HG03558 (cell line): ENCODE measurements around the gene OGFOD2.
A peak's percentile ranks its signal among the peaks of the same experiment; 100 is the strongest.

Experiments used
- ATAC-seq: cut with Tn5 transposase; IDR thresholded peaks from one replicate; pipeline ENCODE4 v1.9.1; 2021; ENCODE audit warnings: moderate number of reproducible peaks; ENCODE audit not compliant: unreplicated experiment; ENCODE audit errors: extremely low read depth

OGFOD2 gene

DNA sequence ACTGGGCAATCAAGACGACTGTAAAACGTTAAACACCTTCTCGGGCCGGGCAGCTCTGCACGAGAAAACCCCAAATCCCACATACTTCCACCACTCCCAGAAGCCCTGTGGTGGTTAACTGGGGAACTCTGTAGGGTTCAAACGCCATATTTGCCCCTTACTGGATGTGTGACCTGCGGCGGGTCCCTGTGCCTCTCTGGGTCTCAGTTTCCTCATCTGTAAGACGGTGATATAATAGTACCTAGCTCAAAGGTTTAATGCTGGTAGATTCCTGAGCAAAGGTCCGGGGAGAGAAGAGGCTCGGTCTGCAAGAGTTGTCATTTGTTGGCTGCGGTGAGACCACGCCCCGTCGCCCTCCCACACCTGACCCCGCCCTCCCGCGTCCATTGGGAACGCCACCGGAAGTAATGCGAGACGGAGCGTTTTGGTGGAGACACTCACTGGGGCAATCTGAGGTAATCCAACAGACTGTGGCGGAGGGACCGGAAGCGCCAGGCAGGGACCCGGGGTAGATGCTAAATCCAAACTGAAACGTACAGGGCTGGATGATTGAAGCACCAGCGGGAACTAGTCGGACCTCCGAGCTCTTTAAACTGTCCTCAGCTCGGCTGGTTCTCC lies 661 bp upstream of the OGFOD2 start:
- ATAC-seq = peak; percentile 47

DNA sequence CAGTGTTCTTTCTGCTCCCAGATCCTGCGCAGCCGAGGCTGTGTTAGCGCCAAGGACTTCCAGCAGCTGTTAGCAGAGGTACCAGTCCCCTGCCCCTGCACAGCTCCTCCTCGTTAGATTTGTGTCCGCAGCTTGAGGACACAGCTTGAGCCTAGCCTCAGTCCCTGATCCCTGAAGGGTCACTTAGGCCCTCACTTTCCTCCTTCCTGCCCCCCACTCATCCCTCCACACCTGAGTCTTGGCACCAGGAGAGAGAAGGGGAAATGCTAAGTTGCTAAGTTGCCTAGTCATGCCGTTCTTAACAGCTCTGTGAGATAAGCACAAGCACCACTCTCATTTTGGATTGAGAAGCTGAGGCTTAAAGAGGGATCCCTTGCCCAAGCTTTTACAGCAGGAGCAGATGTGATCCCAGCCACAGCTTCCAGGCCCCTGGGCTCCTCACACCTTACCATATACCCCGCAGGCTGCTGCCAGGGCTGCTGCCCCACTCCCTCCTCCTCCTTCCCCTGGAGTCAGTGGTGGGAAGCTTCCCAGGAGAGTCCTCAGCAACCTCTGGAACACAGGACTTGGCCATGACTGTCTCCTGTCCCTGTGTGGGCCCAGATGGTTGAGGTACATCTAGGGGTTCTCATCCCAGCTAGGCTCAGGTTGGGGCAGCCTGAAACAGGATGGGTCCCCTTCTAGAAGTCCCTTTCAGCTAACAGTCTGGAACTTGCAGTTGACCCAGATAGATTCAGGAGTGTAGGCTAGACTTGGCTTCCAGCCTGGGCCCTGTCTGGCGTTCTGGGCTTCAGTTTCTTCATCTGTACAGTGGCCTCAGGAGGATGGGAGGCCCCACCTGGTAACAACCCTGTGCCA lies 975 bp downstream of the OGFOD2 start:
- no peak for ATAC-seq

DNA sequence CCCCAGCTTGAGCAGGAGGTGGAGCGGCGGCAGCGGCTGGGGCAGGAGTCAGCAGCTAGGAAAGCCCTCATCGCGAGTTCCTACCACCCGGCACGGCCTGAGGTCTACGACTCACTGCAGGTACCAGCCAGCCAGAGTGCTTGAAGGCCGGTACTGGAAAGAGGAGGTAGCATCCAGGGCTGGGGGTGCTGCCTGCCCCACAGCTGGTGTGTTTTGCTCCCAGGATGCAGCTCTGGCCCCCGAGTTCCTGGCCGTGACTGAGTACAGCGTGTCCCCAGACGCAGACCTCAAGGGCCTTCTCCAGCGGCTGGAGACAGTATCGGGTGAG lies 1.6 kb downstream of the OGFOD2 start:
- ATAC-seq = no peak

DNA sequence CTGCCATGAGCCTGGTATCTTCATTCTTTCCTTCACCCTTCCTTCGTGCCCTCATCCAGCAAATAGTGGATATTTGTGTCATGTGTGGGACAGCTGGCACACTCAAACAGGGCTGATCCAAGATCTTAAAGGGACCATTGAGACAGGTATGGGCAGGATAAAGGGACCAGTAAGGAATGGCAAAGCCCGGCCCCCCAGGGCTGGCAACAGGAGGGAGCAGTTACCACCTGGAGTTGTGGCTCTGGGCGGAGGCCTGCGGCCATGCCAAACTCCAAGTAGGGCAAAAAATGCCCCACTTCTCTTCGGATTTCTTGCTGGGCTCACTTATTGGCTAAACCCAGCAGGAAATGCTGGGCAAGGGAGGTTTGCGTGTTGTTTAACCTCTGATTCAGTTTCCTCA lies 2.1 kb downstream of the OGFOD2 start:
- no peak for ATAC-seq

DNA sequence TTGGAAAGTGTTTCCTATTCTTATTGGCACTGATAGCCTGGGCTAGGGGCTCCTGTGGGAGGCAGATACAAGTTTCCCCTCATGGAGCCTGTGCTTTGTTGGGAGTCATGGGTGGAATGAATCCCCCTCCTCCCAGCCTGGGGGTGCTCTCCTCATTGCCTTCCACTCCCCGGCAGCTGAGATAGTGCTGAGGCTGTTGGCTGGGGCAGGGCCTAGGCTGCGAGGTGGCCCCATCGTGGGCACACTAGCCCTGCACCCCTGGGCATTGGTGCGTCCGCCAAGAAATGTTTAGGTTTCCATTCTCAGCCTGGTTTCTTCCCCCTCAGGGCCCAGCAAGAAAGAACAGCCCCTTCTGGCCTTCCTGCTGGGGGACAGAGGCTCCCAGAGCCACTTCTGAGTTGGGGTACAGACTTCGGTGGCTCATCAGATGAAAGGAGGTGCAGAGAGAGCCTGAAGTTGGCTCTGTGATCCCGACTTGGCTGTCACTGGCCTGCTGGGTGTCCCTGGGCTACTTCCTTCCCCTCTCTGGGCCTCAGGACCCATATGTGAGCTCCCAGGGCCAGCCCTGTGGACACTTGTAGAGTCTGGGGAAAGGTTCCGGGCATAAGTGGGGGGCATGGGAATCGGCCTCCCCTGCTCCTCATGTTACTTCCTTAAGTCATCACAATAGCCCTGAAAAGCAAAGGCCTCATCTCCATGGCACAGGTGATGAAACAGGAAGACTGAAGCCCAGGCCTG lies 2.8 kb downstream of the OGFOD2 start:
- ATAC-seq = no peak

DNA sequence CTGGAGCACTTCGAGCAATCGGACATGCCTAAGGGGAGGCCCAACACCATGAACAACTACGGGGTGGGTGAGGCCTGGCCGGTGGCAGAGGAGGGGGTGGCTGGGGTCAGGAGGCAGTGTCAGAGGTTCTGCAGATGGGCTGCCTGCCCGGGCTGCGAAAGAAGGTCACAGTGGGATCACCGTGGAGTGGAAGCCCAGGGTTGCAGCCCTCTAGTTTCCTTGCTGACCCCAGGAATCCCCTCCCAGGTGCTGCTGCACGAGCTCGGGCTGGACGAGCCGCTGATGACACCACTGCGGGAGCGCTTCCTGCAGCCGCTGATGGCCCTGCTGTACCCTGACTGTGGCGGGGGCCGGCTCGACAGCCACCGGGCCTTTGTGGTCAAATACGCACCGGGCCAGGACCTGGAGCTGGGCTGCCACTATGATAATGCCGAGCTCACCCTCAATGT lies 3.5 kb downstream of the OGFOD2 start:
- no peak for ATAC-seq

DNA sequence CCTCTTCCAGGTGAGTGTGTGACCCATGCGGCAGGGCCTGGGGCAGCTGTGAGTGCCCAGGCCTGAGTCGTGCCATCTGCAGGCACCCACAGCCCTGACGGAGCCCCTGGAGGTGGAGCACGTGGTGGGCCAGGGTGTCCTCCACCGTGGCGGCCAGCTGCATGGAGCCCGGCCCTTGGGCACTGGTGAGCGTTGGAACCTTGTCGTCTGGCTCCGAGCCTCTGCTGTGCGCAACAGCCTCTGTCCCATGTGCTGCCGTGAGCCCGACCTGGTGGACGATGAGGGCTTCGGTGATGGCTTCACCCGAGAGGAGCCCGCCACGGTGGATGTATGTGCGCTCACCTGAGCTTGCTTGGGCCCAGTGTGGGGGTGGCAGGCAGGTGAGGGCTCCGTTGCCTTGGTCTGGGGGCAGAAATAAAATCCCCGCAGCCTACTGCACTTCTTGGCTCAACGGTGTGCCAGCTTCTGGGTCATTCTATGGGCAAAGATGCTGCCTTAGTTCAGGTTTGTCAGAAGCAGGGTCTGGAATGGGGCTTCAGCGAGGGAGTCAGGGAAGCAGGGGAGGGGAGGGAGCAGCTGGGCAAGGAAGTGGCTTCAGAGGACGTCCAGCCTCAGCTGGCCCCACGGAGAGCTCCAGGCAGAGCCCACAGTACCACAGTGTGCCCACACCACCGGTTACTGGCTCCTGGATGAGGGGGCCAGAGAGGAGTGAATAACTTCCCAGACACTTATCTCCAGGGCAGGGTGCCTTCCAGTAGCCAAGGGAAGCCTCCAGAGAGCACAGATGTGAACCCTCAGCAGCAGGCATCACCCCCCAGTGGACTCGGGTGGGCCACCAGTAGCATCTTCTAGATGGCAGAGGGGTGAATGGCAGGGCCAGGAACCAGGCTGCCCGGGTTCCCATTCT lies 4.2 kb downstream of the OGFOD2 start:
- ATAC-seq = no peak

DNA sequence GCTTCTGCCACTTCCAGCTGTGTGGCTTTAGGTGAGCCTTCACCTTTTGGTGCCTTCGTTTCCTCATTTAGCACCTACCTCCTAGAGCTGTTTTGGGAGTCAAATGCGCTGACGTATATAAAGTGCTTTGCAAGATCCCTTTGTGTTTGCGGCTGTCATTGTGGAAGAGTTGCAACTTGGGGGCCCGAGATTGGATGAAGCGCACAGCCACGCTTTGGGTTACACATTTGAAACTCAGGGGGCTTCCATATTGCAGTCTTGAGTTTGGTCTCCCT lies 4.8 kb downstream of the OGFOD2 start:
- ATAC-seq = no peak

DNA sequence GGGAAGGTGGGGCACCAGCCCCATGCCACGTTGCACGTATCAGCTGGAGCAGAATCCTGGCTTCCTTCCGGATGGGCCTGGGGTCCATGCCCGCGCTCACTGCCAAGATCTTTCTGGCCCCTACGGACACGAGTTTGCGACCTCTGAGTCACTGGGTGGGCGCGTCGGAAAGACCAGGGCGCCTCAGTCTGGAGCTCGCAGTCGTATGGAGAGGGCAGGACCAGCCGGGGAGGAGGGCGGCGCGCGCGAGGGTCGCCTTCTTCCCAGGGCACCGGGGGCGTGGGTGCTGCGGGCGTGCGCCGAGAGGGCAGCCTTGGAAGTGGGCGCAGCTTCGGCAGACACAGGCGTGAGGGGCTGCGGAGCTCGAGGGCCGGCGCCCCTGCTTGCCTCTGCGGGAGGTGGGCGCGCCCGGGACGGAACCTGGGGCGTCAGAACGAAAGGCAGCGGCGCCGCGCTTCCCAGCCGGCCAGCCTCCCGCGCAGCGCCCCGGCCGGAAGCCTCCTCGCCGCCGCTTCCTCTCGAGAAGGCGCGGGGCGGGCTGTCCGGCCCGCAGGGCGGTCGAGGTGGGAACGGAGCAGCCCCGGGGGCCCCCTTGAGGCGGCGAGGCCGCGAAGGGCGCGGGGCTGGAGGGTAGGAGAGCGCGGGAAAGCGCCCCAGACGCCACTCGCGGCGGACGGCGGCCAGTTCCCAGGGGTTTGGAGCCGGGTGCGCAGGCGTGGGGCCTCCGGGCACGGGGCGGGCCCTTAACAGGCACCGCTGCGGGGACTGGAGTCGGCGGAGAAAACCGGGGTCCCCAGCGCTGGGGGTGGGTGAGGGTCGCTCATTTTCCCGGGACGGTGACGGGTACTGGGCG lies 5.4 kb downstream of the OGFOD2 start, which contains the start of gene ARL6IP4:
Gene ARL6IP4 (plus strand): TSS at position 499 of the 853 bp plus-strand sequence. CDS start 459 bp downstream, outside the sequence.
- no peak for ATAC-seq

DNA sequence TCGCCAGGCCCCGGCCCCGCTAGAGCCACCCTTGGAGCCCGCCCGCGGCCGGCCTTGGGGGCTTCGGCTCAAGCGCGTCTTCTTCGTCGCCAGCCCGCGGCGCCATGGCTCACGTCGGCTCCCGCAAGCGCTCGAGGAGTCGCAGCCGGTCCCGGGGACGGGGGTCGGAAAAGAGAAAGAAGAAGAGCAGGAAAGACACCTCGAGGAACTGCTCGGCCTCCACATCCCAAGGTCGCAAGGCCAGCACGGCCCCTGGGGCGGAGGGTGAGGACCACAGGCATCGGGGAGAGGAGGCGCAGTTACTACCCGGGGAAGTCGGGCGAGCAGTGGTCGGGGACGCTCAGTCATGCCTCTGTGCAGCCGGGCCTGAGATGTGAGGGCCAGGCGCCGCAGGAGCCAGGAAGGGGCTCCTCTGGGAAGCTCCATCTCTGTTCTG lies 6.0 kb downstream of the OGFOD2 start:
- ATAC-seq = no peak

DNA sequence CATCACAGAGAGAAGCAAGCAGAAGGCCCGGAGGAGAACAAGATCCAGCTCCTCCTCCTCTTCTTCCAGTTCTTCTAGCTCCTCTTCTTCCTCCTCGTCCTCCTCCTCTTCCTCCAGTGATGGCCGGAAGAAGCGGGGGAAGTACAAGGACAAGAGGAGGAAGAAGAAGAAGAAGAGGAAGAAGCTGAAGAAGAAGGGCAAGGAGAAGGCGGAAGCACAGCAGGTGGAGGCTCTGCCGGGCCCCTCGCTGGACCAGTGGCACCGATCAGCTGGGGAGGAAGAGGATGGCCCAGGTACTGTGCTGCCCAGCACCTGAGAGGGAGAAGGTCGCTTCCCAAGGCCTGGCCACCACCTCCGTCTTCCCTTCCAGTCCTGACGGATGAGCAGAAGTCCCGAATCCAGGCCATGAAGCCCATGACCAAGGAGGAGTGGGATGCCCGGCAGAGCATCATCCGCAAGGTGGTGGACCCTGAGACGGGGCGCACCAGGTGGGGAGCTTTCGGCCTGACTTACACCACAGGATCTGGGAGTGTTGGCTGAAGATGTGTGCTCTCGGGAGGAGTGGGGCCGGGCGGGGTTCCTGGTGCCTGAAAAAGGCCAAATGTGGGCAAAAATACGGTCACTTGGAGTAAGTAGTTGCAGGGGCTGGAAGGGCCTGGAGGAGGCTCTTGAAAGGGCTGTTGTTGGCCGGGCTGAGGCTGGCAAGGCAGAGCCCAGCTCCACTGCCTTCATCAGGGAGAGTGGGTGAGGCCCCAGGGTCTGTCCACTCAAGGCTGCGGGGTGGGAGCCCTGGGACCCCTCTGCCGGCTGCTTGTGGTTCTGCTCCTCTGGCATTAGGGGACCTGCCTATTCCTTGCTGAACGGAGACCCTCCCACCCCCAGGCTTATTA lies 6.8 kb downstream of the OGFOD2 start:
- no peak for ATAC-seq

DNA sequence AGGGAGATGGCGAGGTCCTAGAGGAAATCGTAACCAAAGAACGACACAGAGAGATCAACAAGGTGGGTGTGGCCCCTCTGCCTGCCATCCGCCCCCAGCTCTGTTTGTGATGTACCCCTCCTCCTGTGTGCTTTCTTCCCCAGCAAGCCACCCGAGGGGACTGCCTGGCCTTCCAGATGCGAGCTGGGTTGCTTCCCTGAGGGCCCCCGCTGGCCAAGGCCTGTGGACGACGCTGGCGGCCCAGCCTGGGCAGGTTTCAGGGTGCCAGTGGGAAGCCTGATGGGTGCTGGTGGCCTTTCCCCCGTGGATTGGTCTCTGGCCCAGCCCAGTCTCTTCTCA lies 7.4 kb downstream of the OGFOD2 start:
- no peak for ATAC-seq

DNA sequence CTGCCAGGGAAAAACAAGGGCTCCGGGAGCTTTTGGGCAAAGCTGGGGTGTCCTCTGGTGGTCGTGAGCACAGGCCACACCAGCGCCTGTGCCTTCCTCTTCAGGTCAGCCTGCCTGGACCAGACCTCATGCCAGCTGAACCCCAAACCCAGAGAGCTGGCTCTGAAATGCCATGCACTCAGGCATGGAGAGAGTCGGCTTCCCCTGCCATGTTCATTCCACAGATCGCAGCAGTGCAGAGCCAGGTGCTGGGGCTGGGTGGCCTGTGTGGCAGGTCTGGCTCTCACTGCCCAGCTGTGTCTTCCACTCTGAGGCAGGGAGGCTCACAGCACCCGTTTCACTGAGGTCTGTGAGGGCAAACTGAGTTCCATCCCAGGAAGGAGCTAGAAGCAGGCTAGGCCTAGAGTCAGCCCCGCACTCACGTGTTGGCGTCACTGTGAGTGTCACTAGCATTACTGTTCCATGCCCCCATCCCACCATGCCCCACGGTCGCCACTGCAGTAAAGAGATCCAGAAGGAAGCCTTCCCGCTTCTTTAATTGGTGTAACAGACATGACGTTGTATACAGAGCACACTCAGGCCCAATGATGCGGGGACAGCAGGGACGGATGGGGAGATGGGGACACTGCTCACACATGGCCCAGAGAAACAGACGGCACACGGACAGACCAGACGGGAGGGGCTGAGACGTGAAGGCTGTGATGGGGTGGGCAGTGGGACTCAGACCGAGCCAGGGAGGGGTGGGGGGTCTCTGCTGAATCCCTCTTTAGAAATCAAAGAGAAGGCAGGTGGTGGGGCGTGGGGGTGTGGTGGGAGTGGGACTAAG lies 8.1 kb downstream of the OGFOD2 start:
- ATAC-seq = no peak

DNA sequence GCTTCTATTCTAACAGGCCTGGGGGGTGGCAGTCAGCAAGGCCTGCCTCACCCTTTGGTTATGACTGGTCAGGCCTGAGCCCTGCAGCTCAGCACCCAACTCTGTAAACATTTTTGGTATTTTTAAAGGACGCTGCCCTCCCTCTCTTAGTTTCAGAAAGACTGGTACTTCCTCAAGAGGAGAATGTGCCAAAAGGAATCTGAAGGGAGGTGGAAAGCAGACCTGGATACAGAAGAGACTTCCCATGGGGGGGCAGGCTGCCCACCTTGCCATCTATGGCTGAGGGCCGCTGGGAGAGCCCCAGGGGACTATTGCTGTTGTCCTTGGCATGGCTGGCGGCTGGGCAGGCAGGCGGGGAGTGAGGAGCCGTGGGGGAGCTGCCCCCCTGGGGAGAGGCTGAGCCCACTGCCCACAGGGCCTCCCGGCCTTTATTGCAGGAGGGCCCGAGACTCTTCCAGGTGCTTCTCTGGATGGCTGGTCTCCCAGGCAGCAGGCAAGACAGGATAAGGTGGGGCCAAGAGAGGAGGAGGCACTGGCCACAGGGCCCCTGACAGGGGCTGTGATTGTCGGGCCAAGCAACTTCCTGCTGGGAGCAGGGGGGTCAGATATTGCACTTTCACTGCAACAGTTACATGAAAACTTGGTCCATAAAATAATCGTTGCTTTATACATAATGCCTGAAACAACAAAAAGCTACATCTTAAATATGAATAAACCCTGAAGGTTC lies 8.9 kb downstream of the OGFOD2 start:
- ATAC-seq = no peak

DNA sequence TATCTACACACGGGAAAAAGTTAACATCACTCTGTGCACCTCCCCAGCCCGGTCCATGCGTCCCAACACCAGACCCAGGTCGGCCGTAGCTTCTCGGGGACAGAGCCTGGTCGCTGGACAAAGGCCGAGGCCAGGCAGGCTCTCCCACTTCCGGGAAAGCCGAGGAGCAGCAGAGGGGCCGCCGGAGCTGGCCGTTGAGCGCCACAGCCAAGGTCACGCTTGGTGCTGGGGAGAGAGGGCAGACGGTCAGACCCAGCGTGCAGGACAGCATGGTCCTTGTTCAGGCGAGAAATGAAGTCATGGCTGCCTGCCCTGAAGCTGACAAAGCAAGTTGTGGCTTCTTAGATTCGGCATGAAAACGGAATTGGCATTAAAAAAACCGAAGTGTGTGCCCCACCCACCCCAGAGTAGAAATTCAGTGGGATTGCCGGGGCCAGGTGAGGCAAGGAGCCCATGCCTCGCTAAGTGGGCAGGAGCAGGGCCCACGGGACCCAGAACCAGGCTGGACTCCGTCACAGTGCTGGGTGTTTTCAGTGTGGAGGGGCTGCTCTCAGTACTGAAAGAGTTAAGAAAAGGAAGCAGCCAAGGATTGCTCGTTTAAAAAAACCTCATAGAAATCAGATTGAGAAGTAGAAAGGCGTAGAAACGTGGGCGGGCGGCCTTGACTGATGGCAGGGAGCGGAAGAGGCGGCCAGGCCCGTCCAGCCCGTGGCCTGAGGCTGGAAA lies 9.7 kb downstream of the OGFOD2 start:
- ATAC-seq = no peak
